ENCODE results near the gene TEKT1.
"Not testable (repeated sequence)": the region's sequence is repeated elsewhere in the genome, so short reads cannot be mapped to it uniquely, and the experiment has no call there.

DNA sequence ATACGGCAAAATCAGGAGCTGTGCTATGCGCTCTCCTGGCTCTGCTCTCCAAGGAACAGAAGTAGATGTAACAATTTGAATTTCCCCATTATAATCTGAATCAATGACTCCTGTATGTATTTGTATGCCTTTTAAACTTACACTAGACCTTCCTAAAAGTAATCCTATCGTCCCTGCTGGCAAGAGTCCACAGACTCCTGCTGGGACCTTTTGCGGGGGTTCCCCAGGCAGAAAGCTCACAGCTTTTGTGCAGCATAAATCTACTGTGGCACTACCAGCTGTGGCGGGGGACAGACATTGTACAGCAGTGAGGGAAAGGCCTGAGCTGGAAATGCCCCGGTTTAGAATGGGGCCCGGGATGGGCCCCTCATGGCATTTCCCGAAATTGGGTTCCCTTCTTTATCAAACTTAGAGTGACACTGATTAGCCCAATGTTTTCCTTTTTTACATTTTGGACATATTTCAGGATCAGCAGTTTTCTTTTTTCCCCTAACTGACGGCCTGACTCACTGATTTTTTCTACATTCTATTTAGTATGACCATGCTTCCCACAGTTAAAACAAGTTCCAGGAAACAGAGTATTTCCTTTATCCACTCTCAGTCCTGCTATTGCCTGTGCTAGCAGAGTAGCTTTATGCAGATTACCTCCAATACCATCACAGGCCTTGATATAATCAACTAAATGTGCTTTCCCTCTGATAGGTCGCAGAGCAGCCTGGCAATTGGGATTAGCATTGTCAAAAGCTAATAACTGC is 47.9 kb upstream of the TEKT1 start:
- TF ChIP-seq, protein P1, sequence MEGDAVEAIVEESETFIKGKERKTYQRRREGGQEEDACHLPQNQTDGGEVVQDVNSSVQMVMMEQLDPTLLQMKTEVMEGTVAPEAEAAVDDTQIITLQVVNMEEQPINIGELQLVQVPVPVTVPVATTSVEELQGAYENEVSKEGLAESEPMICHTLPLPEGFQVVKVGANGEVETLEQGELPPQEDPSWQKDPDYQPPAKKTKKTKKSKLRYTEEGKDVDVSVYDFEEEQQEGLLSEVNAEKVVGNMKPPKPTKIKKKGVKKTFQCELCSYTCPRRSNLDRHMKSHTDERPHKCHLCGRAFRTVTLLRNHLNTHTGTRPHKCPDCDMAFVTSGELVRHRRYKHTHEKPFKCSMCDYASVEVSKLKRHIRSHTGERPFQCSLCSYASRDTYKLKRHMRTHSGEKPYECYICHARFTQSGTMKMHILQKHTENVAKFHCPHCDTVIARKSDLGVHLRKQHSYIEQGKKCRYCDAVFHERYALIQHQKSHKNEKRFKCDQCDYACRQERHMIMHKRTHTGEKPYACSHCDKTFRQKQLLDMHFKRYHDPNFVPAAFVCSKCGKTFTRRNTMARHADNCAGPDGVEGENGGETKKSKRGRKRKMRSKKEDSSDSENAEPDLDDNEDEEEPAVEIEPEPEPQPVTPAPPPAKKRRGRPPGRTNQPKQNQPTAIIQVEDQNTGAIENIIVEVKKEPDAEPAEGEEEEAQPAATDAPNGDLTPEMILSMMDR (IDR thresholded peaks at IDR 0.05; ENCODE audit: poor library complexity): not testable (repeated sequence)
- TF ChIP-seq EZH2phosphoT487 (IDR thresholded peaks at IDR 0.05; ENCODE audit: low read depth, severe bottlenecking, unreplicated experiment); EZH2 (IDR thresholded peaks at IDR 0.05; ENCODE audit: borderline replicate concordance): not testable (repeated sequence)

All from hepatocyte (in vitro differentiated cells).